Progenitor cell of endocrine pancreas (in vitro differentiated cells): ENCODE measurements around the gene MARCHF3. TPM values are rescaled to one million over a fixed set of nuclear protein-coding genes. Genes with fewer than 3 reads are reported as not detected.

Source experiments
- DNase-seq: peaks from one replicate; pipeline ENCODE4 v3.0.0; 2021; ENCODE audit warnings: low spot score; ENCODE audit not compliant: unreplicated experiment
- H3K27ac Mint-ChIP-seq: 2 replicates; pipeline ENCODE4 v1.8.0; 2021; ENCODE audit warnings: mild to moderate bottlenecking, moderate library complexity, mixed read lengths
- H3K27me3 Mint-ChIP-seq: 2 replicates; pipeline ENCODE4 v1.8.0; 2021; ENCODE audit warnings: mixed read lengths
- H3K36me3 Mint-ChIP-seq: 2 replicates; pipeline ENCODE4 v1.8.0; 2022; ENCODE audit warnings: mixed read lengths; ENCODE audit not compliant: insufficient read depth
- H3K4me1 Mint-ChIP-seq: 2 replicates; pipeline ENCODE4 v1.8.0; 2021; ENCODE audit warnings: low read depth, mixed read lengths
- H3K4me3 Mint-ChIP-seq: 2 replicates; pipeline ENCODE4 v1.8.0; 2021; ENCODE audit warnings: low read depth, mild to moderate bottlenecking, moderate library complexity, mixed read lengths
- H3K9me3 Mint-ChIP-seq: 2 replicates; pipeline ENCODE4 v1.8.0; 2021; ENCODE audit warnings: low read depth, mixed read lengths
- CTCF ChIP-seq: fragments of 200-600 bp; sonication (generic); IDR thresholded peaks from one replicate; pipeline ENCODE4 v1.5.0; 2021; ENCODE audit warnings: antibody characterized with exemption, mild to moderate bottlenecking; ENCODE audit not compliant: unreplicated experiment
- total RNA-seq: library from RNA; stranded (reverse); gene quantifications from 2 replicates; pipeline ENCODE4 v1.2.1, GENCODE V29; 2021

MARCHF3 gene
- total RNA-seq, 1 donor from 2014 or later: 11.6 TPM

- no peak overlapping the region for H3K4me3 Mint-ChIP-seq
- H3K27ac Mint-ChIP-seq: no peak overlapping the region
- peaks cover 31% of the 10 kb centered on the region for H3K4me1 Mint-ChIP-seq
- no peak for DNase-seq
- H3K36me3 Mint-ChIP-seq: no peaks in the 10 kb centered on the region
- no peak for TF ChIP-seq CTCF
- no peaks in the 10 kb centered on the region for H3K9me3 Mint-ChIP-seq
- no peaks in the 10 kb centered on the region for H3K27me3 Mint-ChIP-seq
Measured at GRCh38 chr5:126918615-126918957, 111.8 kb downstream of the MARCHF3 start.

- no peak overlapping the region for H3K27ac Mint-ChIP-seq
- no peaks in the 10 kb centered on the region for H3K36me3 Mint-ChIP-seq
- no peak overlapping the region for H3K4me3 Mint-ChIP-seq
- peaks cover 31% of the 10 kb centered on the region for H3K4me1 Mint-ChIP-seq
- no peaks in the 10 kb centered on the region for H3K27me3 Mint-ChIP-seq
- TF ChIP-seq CTCF: no peak
- DNase-seq: peak; percentile 22
- H3K9me3 Mint-ChIP-seq: no peaks in the 10 kb centered on the region
Measured at GRCh38 chr5:126917918-126918614, 112.3 kb downstream of the MARCHF3 start.

- H3K4me1 Mint-ChIP-seq: peaks cover 38% of the 10 kb centered on the region
- H3K27ac Mint-ChIP-seq: no peak overlapping the region
- no peak overlapping the region for H3K4me3 Mint-ChIP-seq
- TF ChIP-seq CTCF: no peak
- no peaks in the 10 kb centered on the region for H3K27me3 Mint-ChIP-seq
- no peak for DNase-seq
- H3K9me3 Mint-ChIP-seq: peaks cover 9% of the 10 kb centered on the region
- H3K36me3 Mint-ChIP-seq: peaks cover 8% of the 10 kb centered on the region
Measured at GRCh38 chr5:126915496-126915895, 114.9 kb downstream of the MARCHF3 start.

- no peak for TF ChIP-seq CTCF
- H3K9me3 Mint-ChIP-seq: peaks cover 14% of the 10 kb centered on the region
- H3K27ac Mint-ChIP-seq: no peak overlapping the region
- peaks cover 36% of the 10 kb centered on the region for H3K4me1 Mint-ChIP-seq
- no peaks in the 10 kb centered on the region for H3K27me3 Mint-ChIP-seq
- H3K36me3 Mint-ChIP-seq: peaks cover 13% of the 10 kb centered on the region
- no peak for DNase-seq
- no peak overlapping the region for H3K4me3 Mint-ChIP-seq
Measured at GRCh38 chr5:126914801-126915436, 115.4 kb downstream of the MARCHF3 start.

GRCh38 chr5:126912616-126913200 is 117.7 kb downstream of the MARCHF3 start:
- TF ChIP-seq CTCF: no peak
- DNase-seq: no peak
- Mint-ChIP-seq H3K36me3 (peaks cover 27% of the 10 kb centered on the region), H3K27me3 (no peaks in the 10 kb centered on the region), H3K27ac (no peak overlapping the region), H3K4me3 (no peak overlapping the region), H3K9me3 (peaks cover 24% of the 10 kb centered on the region), H3K4me1 (peaks cover 22% of the 10 kb centered on the region)
